Measurements from ENCODE around the gene C1D.

- TF ChIP-seq CTCF (conservative IDR thresholded peaks at IDR 0.05 in 1 of 2, IDR thresholded peaks at IDR 0.05 in 1 of 2; ENCODE audit: low read depth in 1 of 2, low read length in 2 of 2) = no peak
- TF ChIP-seq EZH2 (IDR thresholded peaks at IDR 0.05; ENCODE audit: low read length, missing control alignments) = no peak
These were observed 27.2 kb upstream of the C1D start for GRCh38 chr2:68089961-68090360.

All from fibroblast of lung (primary cell).